ENCODE data around the gene APBB1IP. TPM values are rescaled to one million over a fixed set of nuclear protein-coding genes. Genes with fewer than 3 reads are reported as not detected.

Gene APBB1IP
- total and polyA plus RNA-seq, 2 donors (not counting 1 experiment from before 2014, with no cell fraction given), result 60.1 to 97.0 TPM

- no peaks in the 10 kb centered on the region for H3K4me1 ChIP-seq (ENCODE audit: control insufficient read depth in 2 of 2, insufficient read depth in 2 of 2, low read length in 2 of 2)
- Mint-ChIP-seq H3K4me3 (no peak overlapping the region), H3K9me3 (ENCODE audit: insufficient read depth) (no peaks in the 10 kb centered on the region), H3K4me1 (peaks cover 13% of the 10 kb centered on the region), H3K27me3 (no peaks in the 10 kb centered on the region), H3K27ac (no peak overlapping the region)
- H4K20me1 ChIP-seq (ENCODE audit: control insufficient read depth, insufficient read depth, low read length, poor library complexity, severe bottlenecking), result no peaks in the 10 kb centered on the region
- H3K4me2 ChIP-seq (replicated peaks; ENCODE audit: low read depth, low read length, poor library complexity, severe bottlenecking), result no peak overlapping the region
- no peak overlapping the region for H3K4me3 ChIP-seq (ENCODE audit: control extremely low read depth in 1 of 5, extremely low read depth in 1 of 5, insufficient read depth in 1 of 5, low read depth in 2 of 5, low read length in 4 of 5)
- ChIA-PET CTCF (no interaction called here), POLR2A (no interaction called here)
- H3K27me3 ChIP-seq (replicated peaks in 1 of 4; ENCODE audit: control extremely low read depth in 1 of 4, control insufficient read depth in 3 of 4, insufficient read depth in 4 of 4, low read length in 3 of 4), result no peaks in the 10 kb centered on the region
- no peak for TF ChIP-seq EZH2 (IDR thresholded peaks at IDR 0.05; ENCODE audit: borderline replicate concordance, insufficient read depth, low read depth, low read length, poor library complexity, severe bottlenecking)
- TF ChIP-seq CTCF (IDR thresholded peaks at IDR 0.05), result no peak
- no CpG with 5 or more reads among the region's 1 CpG for WGBS (ENCODE audit: insufficient coverage)
- no peak overlapping the region for H3K9ac ChIP-seq (ENCODE audit: low read length)
- H3K9me3 ChIP-seq (ENCODE audit: control extremely low read depth in 1 of 3, control insufficient read depth in 2 of 3, insufficient read depth in 1 of 3, low read length in 2 of 3), result peaks cover 0 to 4% (median 1%) of the 10 kb centered on the region in 3 donors
- peaks cover 6 to 81% of the 10 kb centered on the region in 2 experiments for H3K36me3 ChIP-seq (replicated peaks in 1 of 2; ENCODE audit: control extremely low read depth in 1 of 2, control insufficient read depth in 1 of 2, extremely low read depth in 1 of 2, insufficient read depth in 2 of 2, low read length in 1 of 2)
- H2AFZ ChIP-seq (ENCODE audit: insufficient read depth, low read depth, low read length, poor library complexity, severe bottlenecking), result no peak overlapping the region
- ATAC-seq (ENCODE audit: low read depth), result no peak
- no peak overlapping the region for H3K27ac ChIP-seq (ENCODE audit: low read length in 2 of 2)
- peaks cover 10% of the 10 kb centered on the region for H3K79me2 ChIP-seq (ENCODE audit: control insufficient read depth, insufficient read depth, low read length)
- intact Hi-C loops (cut with micrococcal nuclease), result no loop called here
- no peak for DNase-seq
Measured at GRCh38 chr10:26509307-26509706, 71.2 kb downstream of the APBB1IP start.

GRCh38 chr10:26513101-26513500 lies 75.0 kb downstream of the APBB1IP start:
- POLR2A ChIA-PET, result no interaction called here
- H3K27ac Mint-ChIP-seq, result no peak overlapping the region
- H3K4me3 Mint-ChIP-seq, result no peak overlapping the region
- Histone ChIP-seq H4K20me1 (ENCODE audit: control insufficient read depth, insufficient read depth, low read length, poor library complexity, severe bottlenecking) (peaks cover 7% of the 10 kb centered on the region), H3K4me1 (ENCODE audit: control insufficient read depth in 2 of 2, insufficient read depth in 2 of 2, low read length in 2 of 2) (peaks cover 0 to 10% of the 10 kb centered on the region in 2 donors), H3K4me2 (replicated peaks; ENCODE audit: low read depth, low read length, poor library complexity, severe bottlenecking) (no peak overlapping the region), H3K9ac (ENCODE audit: low read length) (no peak overlapping the region), H3K9me3 (ENCODE audit: control extremely low read depth in 1 of 3, control insufficient read depth in 2 of 3, insufficient read depth in 1 of 3, low read length in 2 of 3) (peaks cover 0 to 4% (median 1%) of the 10 kb centered on the region in 3 donors), H3K79me2 (ENCODE audit: control insufficient read depth, insufficient read depth, low read length) (peaks cover 18% of the 10 kb centered on the region), H3K27ac (ENCODE audit: low read length in 2 of 2) (no peak overlapping the region), H3K4me3 (ENCODE audit: control extremely low read depth in 1 of 5, extremely low read depth in 1 of 5, insufficient read depth in 1 of 5, low read depth in 2 of 5, low read length in 4 of 5) (no peak overlapping the region), H2AFZ (ENCODE audit: insufficient read depth, low read depth, low read length, poor library complexity, severe bottlenecking) (no peak overlapping the region), H3K27me3 (replicated peaks in 1 of 4; ENCODE audit: control extremely low read depth in 1 of 4, control insufficient read depth in 3 of 4, insufficient read depth in 4 of 4, low read length in 3 of 4) (no peaks in the 10 kb centered on the region), H3K36me3 (replicated peaks in 1 of 2; ENCODE audit: control extremely low read depth in 1 of 2, control insufficient read depth in 1 of 2, extremely low read depth in 1 of 2, insufficient read depth in 2 of 2, low read length in 1 of 2) (peaks cover 12 to 75% of the 10 kb centered on the region in 2 experiments)
- intact Hi-C loops (cut with micrococcal nuclease), result no loop called here
- no peaks in the 10 kb centered on the region for H3K9me3 Mint-ChIP-seq (ENCODE audit: insufficient read depth)
- CTCF ChIA-PET, result interaction anchor here (1.1 kb wide), 1 partner anchor 12 kb away, joined by 4 read pairs; no protein-coding TSS in a partner anchor
- ATAC-seq (ENCODE audit: low read depth), result no peak
- TF ChIP-seq EZH2 (IDR thresholded peaks at IDR 0.05; ENCODE audit: borderline replicate concordance, insufficient read depth, low read depth, low read length, poor library complexity, severe bottlenecking) (no peak), CTCF (IDR thresholded peaks at IDR 0.05) (no peak)
- WGBS (ENCODE audit: insufficient coverage), result no CpG with 5 or more reads among the region's 1 CpG
- peaks cover 11% of the 10 kb centered on the region for H3K4me1 Mint-ChIP-seq
- DNase-seq, result no peak
- no peaks in the 10 kb centered on the region for H3K27me3 Mint-ChIP-seq

Measured in B cell (primary cell).